ENCODE data around the gene HHATL.

- TF ChIP-seq CTCF (IDR thresholded peaks at IDR 0.05; ENCODE audit: low read length) (no peak), EZH2 (optimal IDR thresholded peaks at IDR 0.05; ENCODE audit: low read depth, low read length) (no peak)
These were observed 42.4 kb downstream of the HHATL start for GRCh38 chr3:42660131-42660715.
